ENCODE results near the gene ABHD17B.

ABHD17B gene

GRCh38 chr9:71819115-71819739 lies 91.8 kb downstream of the ABHD17B start:
- DNase-seq (ENCODE audit: low read depth) = peak; percentile 22

- no peak for DNase-seq (ENCODE audit: low read depth)
These were observed 94.0 kb downstream of the ABHD17B start for GRCh38 chr9:71816916-71817451.
